ENCODE measurements around the gene PTX4. TPM values are rescaled to one million over a fixed set of nuclear protein-coding genes. Genes with fewer than 3 reads are reported as not detected.
A peak's percentile ranks its signal among the peaks of the same experiment; 100 is the strongest.
"Not testable (repeated sequence)": the region's sequence is repeated elsewhere in the genome, so short reads cannot be mapped to it uniquely, and the experiment has no call there.

Gene PTX4
- total RNA-seq, 8 experiments from 2014 or later = 0.11 to 0.46 (median 0.16) TPM; not detected in 4

DNA sequence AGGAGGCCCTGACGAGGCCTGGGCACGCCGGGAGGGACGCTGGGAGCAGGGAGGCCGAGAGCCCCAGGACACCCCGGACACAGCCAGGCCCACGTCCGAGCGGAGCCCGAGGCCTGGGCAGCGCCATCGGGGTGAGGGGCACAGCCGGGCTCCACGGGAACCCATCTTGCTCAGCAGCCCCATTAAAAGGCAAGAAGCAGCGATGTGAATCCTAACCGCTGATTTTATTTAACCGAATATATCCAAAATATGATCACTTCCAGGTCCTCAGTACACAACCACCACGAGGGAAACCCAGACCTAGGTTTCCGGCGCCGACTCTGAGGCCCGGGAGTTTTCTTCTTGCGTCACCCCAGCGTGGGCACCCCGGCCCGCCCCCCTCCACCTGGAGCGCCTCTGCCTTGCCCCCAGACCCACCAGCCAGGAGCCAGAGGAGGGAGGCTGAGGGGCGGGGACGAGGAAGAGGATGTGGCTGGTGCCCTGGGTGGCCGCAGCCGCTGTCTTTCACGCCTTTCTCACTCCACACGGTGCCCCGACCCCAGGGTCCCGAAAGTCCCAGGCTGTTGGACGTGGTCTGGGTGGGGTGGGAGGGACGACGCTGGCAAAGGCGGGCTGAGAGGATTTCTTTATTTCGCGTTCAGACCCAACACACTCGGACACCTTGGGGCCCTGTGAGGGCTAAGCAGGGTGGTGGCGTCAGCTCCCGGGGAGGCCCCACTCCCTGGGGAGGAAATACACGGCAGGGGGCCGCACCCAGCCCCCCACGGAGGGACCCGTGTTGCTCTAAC lies 43.8 kb downstream of the PTX4 start:
- no peak overlapping the region for H3K4me3 ChIP-seq
- no peak for ATAC-seq (replicated peaks in 6 of 8)
- in situ Hi-C loops (cut with MboI; ENCODE audit: low pct_unique_long_range_greater_than_20kb in 2 of 9, low sequenced_read_pairs in 9 of 9, unreplicated experiment in 9 of 9) = no loop called here
- no peaks in the 10 kb centered on the region for H3K4me1 ChIP-seq (replicated peaks in 1 of 2)
- WGBS, 10 experiments = 93 to 100% methylated on average over 1 to 5 of the region's 48 CpGs; no CpG with 5 or more reads in 8 of the 10 experiments
- H3K27ac ChIP-seq = no peak overlapping the region

DNA sequence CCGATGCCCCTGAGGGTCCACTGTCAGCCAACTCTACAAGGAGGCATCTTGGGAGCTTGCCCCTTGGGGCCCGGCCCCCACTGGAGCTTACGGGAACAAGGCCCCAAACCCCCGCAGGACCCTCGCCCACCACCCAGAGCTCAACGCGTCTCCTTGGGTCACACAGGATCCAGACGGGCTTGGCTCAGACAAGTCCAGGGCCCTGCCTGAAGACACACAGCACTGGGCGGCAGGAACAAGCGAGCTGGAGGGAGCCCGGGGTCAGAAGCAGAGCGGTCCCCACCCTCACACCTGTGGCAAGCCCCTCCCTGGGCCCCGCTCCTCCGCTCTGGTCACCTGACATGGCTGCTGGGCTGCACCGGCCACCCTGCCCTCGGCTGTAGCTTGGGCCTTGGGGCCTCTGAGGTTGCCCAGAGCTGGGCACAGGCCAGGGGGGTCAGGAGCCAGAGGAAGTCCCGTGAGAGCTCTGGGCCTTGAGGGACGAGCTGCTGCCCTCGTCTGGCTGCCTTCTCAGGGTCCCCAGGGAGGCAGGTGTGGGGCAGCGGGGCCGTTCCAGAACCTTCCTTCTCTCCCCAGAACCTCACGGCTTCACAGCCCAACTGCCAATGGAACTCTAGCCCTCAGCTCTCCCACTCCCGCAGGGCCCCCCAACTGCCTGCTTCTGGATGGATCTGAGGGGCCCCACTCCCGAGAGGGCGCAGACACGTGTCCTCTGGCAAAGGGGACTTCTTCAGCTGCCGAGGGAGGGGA lies 44.6 kb downstream of the PTX4 start, which contains the start of gene CCDC154:
TSS of gene CCDC154 (minus strand) at position 577 of the 750 bp plus-strand sequence. CDS start at position 343, 234 bp downstream.
- in situ Hi-C loops (cut with MboI; ENCODE audit: low pct_unique_long_range_greater_than_20kb in 2 of 9, low sequenced_read_pairs in 9 of 9, unreplicated experiment in 9 of 9) = no loop called here
- H3K4me3 ChIP-seq = no peak within 1 kb of the TSS
- H3K4me1 ChIP-seq (replicated peaks in 1 of 2) = no peaks in the 10 kb centered on the region
- 0 to 100% (median 90%) methylated on average over 1 to 3 of the region's 27 CpGs; no CpG with 5 or more reads in 6 of the 10 experiments for WGBS, 10 experiments
- ATAC-seq (replicated peaks in 6 of 8) = peak in 4 of 8 experiments; percentile 11 to 15 (median 12)
- no peak within 1 kb of the TSS for H3K27ac ChIP-seq

DNA sequence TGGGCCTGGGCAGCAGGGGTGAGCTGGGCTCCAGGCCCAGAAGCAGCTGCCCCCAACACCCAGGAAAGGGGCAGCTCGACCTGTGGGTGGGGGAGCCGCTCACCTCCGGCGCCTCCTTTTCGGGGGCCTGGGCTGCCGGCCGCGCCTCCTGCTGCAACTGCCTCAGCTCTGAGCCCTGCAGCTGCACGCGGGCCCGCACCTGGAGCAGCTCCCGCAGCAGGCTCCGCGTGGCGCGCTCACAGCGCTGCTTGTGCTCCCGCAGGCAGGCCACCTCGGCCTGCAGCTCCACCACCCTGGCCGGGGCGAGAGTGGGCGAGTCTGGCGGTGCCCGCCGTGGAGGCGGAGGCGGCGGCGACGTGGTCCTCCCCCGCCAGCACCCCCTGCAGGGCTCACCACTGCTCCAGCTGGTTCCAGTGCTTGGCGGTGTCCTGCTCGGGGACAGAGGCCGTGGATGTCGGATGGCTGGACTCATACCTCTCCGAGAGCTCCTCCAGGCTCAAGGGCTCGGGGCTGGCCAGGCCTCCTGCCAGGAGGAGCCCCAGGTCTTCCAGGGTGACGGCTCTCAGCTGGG lies 45.3 kb downstream of the PTX4 start:
- Histone ChIP-seq H3K27ac (no peak overlapping the region), H3K4me1 (replicated peaks in 1 of 2) (no peaks in the 10 kb centered on the region), H3K4me3 (no peak overlapping the region)
- in situ Hi-C loops (cut with MboI; ENCODE audit: low pct_unique_long_range_greater_than_20kb in 2 of 9, low sequenced_read_pairs in 9 of 9, unreplicated experiment in 9 of 9) = no loop called here
- ATAC-seq (replicated peaks in 6 of 8) = peak in 4 of 8 experiments; percentile 3 to 22 (median 8)
- 71 to 97% (median 80%) methylated on average over 2 to 9 of the region's 38 CpGs; no CpG with 5 or more reads in 7 of the 10 experiments for WGBS, 10 experiments

DNA sequence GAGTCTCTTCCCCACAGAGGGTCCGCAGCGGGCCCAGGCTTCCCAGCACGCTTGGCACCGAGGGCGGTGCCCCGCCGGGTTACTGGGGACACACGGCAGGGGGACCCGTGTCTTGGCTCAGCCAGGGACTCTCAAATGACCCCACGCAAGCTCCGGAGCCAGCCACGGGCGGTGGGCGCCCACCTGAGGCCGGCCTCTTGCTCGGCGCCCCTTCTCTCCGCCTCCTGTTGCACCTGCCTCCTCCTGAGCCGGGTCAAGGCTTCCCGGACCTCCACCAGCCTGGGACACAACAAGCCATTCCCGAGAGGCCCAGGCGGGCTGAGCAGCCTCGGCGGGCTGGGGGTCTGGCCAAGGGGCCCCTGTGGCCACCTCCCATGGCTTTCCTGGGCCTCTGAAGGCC lies 46.0 kb downstream of the PTX4 start:
- ATAC-seq (replicated peaks in 6 of 8) = no peak
- in situ Hi-C loops (cut with MboI; ENCODE audit: low pct_unique_long_range_greater_than_20kb in 2 of 9, low sequenced_read_pairs in 9 of 9, unreplicated experiment in 9 of 9) = no loop called here
- no peak overlapping the region for H3K4me3 ChIP-seq
- H3K27ac ChIP-seq = no peak overlapping the region
- no peaks in the 10 kb centered on the region for H3K4me1 ChIP-seq (replicated peaks in 1 of 2)
- WGBS, 10 experiments = 64% methylated on average over 9 of the region's 24 CpGs; no CpG with 5 or more reads in 9 of the 10 experiments

DNA sequence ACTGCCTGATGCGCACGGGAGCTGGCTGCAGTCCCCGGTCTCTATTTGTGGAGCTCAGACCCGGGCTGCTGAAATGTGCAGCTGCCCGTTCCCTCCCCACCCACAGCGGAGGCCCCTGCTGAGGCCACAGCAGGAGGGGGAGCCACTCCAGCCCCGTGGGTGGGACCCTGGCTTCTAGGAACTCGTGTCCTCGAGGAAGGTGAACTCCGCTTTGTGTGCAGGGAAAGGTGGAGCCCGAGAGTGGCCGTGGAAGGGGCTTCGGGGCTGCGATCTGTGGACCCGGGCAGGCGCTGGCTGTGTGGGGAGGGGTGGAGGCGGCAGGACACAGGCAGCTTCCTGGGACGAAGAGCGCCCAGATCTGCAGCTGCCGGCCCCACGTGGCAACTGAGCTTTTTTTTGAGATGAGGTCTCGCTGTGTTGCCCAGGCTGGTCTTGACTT lies 47.3 kb downstream of the PTX4 start:
- in situ Hi-C loops (cut with MboI; ENCODE audit: low pct_unique_long_range_greater_than_20kb in 2 of 9, low sequenced_read_pairs in 9 of 9, unreplicated experiment in 9 of 9) = no loop called here
- Histone ChIP-seq H3K4me1 (replicated peaks in 1 of 2) (no peaks in the 10 kb centered on the region), H3K4me3 (no peak overlapping the region), H3K27ac (no peak overlapping the region)
- 33 to 100% (median 100%) methylated on average over 1 to 2 of the region's 22 CpGs; no CpG with 5 or more reads in 7 of the 10 experiments for WGBS, 10 experiments
- ATAC-seq (replicated peaks in 6 of 8) = no peak

DNA sequence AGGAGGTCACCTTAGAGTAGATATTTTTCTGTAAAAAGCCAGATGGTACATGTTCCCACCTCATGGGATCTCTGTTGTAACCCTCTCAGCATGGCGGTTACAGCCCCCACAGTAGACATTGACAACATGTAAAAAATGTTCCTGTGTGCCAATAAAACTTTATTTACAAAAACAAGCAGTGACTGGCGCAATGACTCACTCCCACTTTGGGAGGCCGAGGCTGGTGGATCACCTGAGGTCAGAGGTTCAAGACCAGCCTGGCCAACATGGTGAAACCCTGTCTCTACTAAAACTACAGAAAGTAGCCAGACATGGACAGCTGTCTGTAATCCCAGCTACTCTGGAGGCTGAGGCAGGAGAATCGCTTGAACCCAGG lies 49.1 kb downstream of the PTX4 start:
- ATAC-seq (replicated peaks in 6 of 8); H3K27ac ChIP-seq; H3K4me1 ChIP-seq (replicated peaks in 1 of 2); H3K4me3 ChIP-seq; in situ Hi-C loops (cut with MboI; ENCODE audit: low pct_unique_long_range_greater_than_20kb in 2 of 9, low sequenced_read_pairs in 9 of 9, unreplicated experiment in 9 of 9): not testable (repeated sequence)
- 80 to 100% (median 98%) methylated on average over 1 to 4 of the region's 4 CpGs; no CpG with 5 or more reads in 4 of the 10 experiments for WGBS, 10 experiments

DNA sequence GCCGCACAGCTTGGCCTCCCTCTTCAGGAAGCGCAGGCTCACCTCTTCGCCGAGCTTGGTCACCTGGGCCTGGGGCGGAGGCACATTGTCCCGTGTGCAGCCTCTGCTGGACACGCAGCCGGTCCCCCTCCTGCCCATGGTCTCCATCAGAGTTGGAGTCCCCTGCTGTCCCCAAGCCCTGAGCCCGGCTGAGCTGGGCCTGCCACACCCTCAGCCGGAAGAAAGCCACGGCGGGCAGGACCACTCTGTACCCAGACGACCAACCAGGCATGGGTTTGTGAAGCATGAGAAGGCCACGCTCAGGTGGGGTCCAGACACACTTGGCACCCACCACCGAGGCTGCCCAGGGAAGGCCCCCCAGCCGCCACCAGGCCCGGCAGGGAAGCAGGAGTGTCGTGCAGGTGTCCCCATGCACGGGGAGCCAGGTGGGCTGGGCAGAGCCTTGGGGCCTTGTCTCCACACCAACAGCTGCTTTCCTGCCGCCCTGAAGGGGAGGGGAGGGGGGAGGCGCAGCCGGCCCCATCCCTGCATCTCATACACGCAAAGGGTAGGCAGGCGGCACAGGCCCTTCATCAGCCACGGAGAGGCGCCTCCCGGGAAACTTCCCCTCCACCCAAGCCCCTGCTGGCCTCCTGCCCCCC lies 49.6 kb downstream of the PTX4 start:
- 74 to 90% (median 80%) methylated on average over 2 to 9 of the region's 27 CpGs; no CpG with 5 or more reads in 5 of the 10 experiments for WGBS, 10 experiments
- in situ Hi-C loops (cut with MboI; ENCODE audit: low pct_unique_long_range_greater_than_20kb in 2 of 9, low sequenced_read_pairs in 9 of 9, unreplicated experiment in 9 of 9) = no loop called here
- Histone ChIP-seq H3K27ac (no peak overlapping the region), H3K4me3 (no peak overlapping the region), H3K4me1 (replicated peaks in 1 of 2) (peaks cover 0 to under 1% of the 10 kb centered on the region in 2 donors)
- ATAC-seq (replicated peaks in 6 of 8) = no peak

DNA sequence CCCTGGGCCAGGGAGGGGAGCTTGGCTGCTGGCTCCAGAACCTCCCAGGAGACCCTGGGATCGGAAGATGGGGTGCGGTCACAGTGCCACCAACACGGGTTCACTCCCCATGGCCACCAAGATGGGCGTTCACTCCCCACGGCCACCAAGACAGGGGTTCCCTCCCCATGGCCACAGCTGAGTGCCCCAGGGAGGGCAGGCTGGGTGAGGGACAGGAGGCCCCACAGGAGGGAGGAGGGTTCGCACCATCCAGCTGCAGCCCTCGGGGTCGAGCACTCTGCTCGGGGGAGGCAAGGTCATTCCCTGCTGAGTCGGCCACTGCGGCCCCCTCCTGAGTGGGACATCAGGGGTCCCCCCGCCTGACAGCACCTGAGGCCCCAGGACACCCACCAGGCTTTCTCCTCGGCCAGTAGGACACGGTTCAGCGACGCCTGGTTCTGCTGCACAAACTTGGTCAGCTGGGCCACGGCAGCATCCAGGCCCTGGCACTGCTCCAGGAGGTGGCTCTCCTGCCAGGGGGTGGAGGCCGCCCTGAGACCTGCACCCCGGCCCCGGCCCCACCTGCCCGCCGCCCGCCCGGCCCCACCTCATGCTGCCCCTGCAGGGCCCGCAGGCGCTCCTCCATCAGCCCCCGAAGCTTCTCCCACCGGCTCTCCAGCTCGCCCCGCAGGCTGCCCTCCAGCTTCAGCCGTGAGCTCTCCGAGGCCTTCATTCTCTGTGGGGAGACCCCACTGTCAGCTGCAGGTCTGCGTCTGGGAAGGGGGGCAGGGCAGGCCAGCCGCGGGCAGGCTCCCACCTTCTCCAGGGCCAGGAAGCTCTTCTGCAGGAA lies 50.3 kb downstream of the PTX4 start:
- H3K27ac ChIP-seq = no peak overlapping the region
- H3K4me1 ChIP-seq (replicated peaks in 1 of 2) = peaks cover 0 to 4% of the 10 kb centered on the region in 2 donors
- H3K4me3 ChIP-seq = no peak overlapping the region
- in situ Hi-C loops (cut with MboI; ENCODE audit: low pct_unique_long_range_greater_than_20kb in 2 of 9, low sequenced_read_pairs in 9 of 9, unreplicated experiment in 9 of 9) = no loop called here
- no peak for ATAC-seq (replicated peaks in 6 of 8)
- 71 to 100% (median 80%) methylated on average over 1 to 7 of the region's 35 CpGs; no CpG with 5 or more reads in 6 of the 10 experiments for WGBS, 10 experiments

DNA sequence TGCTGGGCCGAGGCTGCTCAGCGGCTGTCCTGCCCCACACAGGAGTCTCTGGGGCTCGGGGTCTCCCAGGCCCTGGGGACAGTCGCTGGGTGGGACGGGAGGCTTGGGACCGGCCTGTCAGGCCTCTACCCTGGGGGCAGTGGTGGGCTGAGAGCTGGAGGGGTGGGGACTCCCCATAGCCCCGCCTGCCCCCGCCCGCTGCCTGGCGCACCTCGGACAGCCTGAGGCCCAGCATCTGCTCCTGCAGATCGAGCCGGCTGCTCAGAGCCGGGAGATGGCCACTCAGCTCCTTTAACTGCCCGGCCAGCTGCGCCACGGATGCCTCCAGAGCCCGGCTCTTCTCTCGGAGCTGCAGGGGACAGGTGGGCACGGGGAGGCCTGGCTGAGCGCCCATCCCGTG lies 51.1 kb downstream of the PTX4 start:
- H3K4me1 ChIP-seq (replicated peaks in 1 of 2) = peaks cover 0 to 4% of the 10 kb centered on the region in 2 donors
- ATAC-seq (replicated peaks in 6 of 8) = peak in 2 of 8 experiments; percentile 3 to 9
- no peak overlapping the region for H3K27ac ChIP-seq
- no peak overlapping the region for H3K4me3 ChIP-seq
- in situ Hi-C loops (cut with MboI; ENCODE audit: low pct_unique_long_range_greater_than_20kb in 2 of 9, low sequenced_read_pairs in 9 of 9, unreplicated experiment in 9 of 9) = no loop called here
- 28 to 70% methylated on average over 2 to 4 of the region's 22 CpGs; no CpG with 5 or more reads in 8 of the 10 experiments for WGBS, 10 experiments

DNA sequence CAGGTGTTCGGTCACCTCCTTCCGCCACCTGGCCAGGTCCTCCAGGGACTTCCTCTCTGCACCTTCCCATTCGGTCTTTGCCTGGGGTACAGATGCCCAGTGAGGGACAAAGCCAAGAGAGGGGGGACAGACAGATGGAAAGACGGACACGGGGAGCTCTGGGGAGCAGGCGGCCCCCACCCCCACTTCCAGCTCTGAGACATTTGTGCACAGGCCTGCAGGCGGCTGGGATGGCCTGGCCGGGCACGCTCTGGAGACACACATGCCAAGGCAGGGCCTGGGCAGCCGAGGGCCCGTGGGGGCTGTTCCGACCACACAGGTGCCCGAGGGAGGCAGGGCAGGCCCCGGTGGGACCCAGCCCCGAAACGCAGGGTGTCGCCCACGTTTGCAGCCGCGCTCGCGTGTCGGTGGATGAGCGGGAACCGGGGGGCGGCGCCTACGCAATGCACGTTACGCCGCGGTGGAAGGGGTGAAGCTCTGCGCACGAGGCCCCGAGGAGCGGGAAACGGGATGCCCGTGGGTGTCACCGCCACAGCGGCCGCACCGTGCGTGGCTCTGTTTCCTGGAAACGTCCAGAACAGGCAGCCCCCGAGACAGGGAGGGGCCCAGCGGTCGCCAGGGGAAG lies 51.9 kb downstream of the PTX4 start:
- peaks cover 0 to 4% of the 10 kb centered on the region in 2 donors for H3K4me1 ChIP-seq (replicated peaks in 1 of 2)
- WGBS, 10 experiments = 97% methylated on average over 6 of the region's 47 CpGs; no CpG with 5 or more reads in 9 of the 10 experiments
- H3K4me3 ChIP-seq = no peak overlapping the region
- no peak for ATAC-seq (replicated peaks in 6 of 8)
- H3K27ac ChIP-seq = no peak overlapping the region
- in situ Hi-C loops (cut with MboI; ENCODE audit: low pct_unique_long_range_greater_than_20kb in 2 of 9, low sequenced_read_pairs in 9 of 9, unreplicated experiment in 9 of 9) = no loop called here

DNA sequence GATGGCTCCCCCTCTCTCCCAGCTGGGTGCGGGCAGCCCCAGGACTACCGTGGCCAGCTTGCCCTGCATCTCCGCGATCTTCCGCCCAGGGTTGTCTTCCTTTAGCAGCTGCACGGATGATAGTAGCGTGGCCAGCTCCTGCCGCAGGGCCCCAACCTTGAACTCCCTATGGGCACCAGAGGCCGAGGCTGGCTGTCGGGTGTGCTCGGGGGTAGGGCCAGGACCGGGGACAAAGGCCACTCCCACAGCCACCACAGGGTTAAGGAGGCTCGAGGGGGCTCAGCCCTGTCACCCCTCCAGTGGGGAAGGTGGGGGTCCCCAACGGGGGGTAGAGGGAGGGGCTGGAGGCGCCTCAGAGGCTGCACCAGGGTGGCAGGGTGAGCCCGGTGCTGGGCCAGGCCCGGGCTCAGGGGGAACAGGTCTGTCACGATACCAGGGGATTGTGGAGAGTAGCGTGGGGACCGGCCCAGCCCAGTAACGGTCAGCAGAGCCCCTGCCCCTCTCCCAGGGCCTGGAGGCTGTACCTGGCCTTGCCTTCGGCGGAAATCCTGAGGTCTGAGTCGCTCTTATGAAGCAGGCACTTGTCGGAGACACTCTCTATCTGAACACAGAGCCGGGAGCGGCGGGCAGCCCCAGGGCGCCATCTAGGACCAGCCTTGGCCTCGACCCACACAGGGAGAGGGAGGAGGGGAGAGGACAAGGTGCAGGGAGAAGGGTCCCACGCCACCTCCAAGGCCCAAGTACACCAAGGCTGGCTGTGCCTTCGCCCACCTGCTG lies 52.6 kb downstream of the PTX4 start:
- Histone ChIP-seq H3K4me3 (no peak overlapping the region), H3K4me1 (replicated peaks in 1 of 2) (peaks cover 0 to 9% of the 10 kb centered on the region in 2 donors), H3K27ac (no peak overlapping the region)
- in situ Hi-C loops (cut with MboI; ENCODE audit: low pct_unique_long_range_greater_than_20kb in 2 of 9, low sequenced_read_pairs in 9 of 9, unreplicated experiment in 9 of 9) = no loop called here
- peak in 3 of 8 experiments; percentile 11 to 39 (median 16) for ATAC-seq (replicated peaks in 6 of 8)
- WGBS, 10 experiments = 71 to 93% methylated on average over 3 to 9 of the region's 32 CpGs; no CpG with 5 or more reads in 8 of the 10 experiments
